Neural progenitor cell (in vitro differentiated cells): ENCODE measurements around the gene SDK2. TPM values are rescaled to one million over a fixed set of nuclear protein-coding genes. Genes with fewer than 3 reads are reported as not detected.

Experiments used
- DNase-seq: peaks from one replicate; pipeline ENCODE4 v3.0.0-alpha.2; 2016; ENCODE audit warnings: low spot score
- H2AFZ ChIP-seq: fragments of 200-600 bp; sonication (generic); replicated peaks from 2 replicates; pipeline ENCODE4 v1.6.1; 2016; ENCODE audit warnings: antibody characterized with exemption
- H3F3A ChIP-seq: fragments of 200-600 bp; sonication (generic); 2 replicates; pipeline ENCODE4 v1.6.1; 2016; ENCODE audit warnings: antibody characterized with exemption, low read depth
- H3K27ac ChIP-seq: fragments of 200-600 bp; sonication (generic); 2 replicates; pipeline ENCODE4 v1.5.1; 2016; ENCODE audit warnings: mild to moderate bottlenecking
- H3K27me3 ChIP-seq: fragments of 200-600 bp; sonication (generic); 2 replicates; pipeline ENCODE4 v1.6.1; 2016; ENCODE audit warnings: mild to moderate bottlenecking, moderate library complexity
- H3K36me3 ChIP-seq: fragments of 200-600 bp; sonication (generic); 2 replicates; pipeline ENCODE4 v1.5.1; 2016
- H3K4me1 ChIP-seq: fragments of 200-600 bp; sonication (generic); 2 replicates; pipeline ENCODE4 v1.6.1; 2016; ENCODE audit warnings: mixed run types
- H3K4me2 ChIP-seq: fragments of 200-600 bp; sonication (generic); 2 replicates; pipeline ENCODE4 v1.6.1; 2016
- H3K4me3 ChIP-seq: fragments of 200-600 bp; sonication (generic); 2 replicates; pipeline ENCODE4 v1.5.1; 2016
- H3K79me2 ChIP-seq: fragments of 200-600 bp; sonication (generic); 2 replicates; pipeline ENCODE4 v1.6.1; 2016; ENCODE audit warnings: low read depth
- H3K9ac ChIP-seq: fragments of 200-600 bp; sonication (generic); 2 replicates; pipeline ENCODE4 v1.6.1; 2016
- H3K9me3 ChIP-seq: fragments of 200-600 bp; sonication (generic); 2 replicates; pipeline ENCODE4 v1.5.1; 2016; ENCODE audit warnings: low read depth
- H4K20me1 ChIP-seq: fragments of 200-600 bp; sonication (generic); 2 replicates; pipeline ENCODE4 v1.6.1; 2016; ENCODE audit warnings: low read depth
- H3K27ac Mint-ChIP-seq: 3 replicates; pipeline ENCODE4 v1.8.0; 2021; ENCODE audit warnings: mixed read lengths
- H3K27me3 Mint-ChIP-seq: 2 replicates; pipeline ENCODE4 v1.8.0; 2022; ENCODE audit warnings: low read depth, mild to moderate bottlenecking, inconsistent platforms, moderate library complexity, mixed read lengths; ENCODE audit not compliant: insufficient read depth
- H3K36me3 Mint-ChIP-seq: 3 replicates; pipeline ENCODE4 v1.8.0; 2021; ENCODE audit warnings: mixed read lengths
- H3K4me1 Mint-ChIP-seq: 3 replicates; pipeline ENCODE4 v1.8.0; 2021; ENCODE audit warnings: mixed read lengths
- H3K4me3 Mint-ChIP-seq: 3 replicates; pipeline ENCODE4 v1.8.0; 2021; ENCODE audit warnings: mild to moderate bottlenecking, moderate library complexity, mixed read lengths
- H3K9me3 Mint-ChIP-seq: 3 replicates; pipeline ENCODE4 v1.8.0; 2020; ENCODE audit warnings: mixed read lengths
- CTCF ChIP-seq: fragments of 200-600 bp; sonication (generic); IDR thresholded peaks from 2 replicates; pipeline ENCODE4 v1.5.1; 2017; ENCODE audit warnings: antibody characterized with exemption, mild to moderate bottlenecking
- EZH2 ChIP-seq: fragments of 200-600 bp; sonication (generic); IDR thresholded peaks from 2 replicates; pipeline ENCODE4 v1.6.1; 2017; ENCODE audit warnings: antibody characterized with exemption, mild to moderate bottlenecking, moderate library complexity
- EZH2phosphoT487 ChIP-seq: fragments of 200-600 bp; sonication (generic); IDR thresholded peaks from 2 replicates; pipeline ENCODE4 v1.6.1; 2017; ENCODE audit warnings: antibody characterized with exemption
- total RNA-seq: library from RNA; depleted of rRNA; stranded (reverse); fragments of >200 nt; gene quantifications from 2 replicates; pipeline ENCODE4 v1.2.3, GENCODE V29; 2015; ENCODE audit warnings: low replicate concordance

The SDK2 gene
- total RNA-seq, 1 donor from 2014 or later: 15.3 TPM

DNA sequence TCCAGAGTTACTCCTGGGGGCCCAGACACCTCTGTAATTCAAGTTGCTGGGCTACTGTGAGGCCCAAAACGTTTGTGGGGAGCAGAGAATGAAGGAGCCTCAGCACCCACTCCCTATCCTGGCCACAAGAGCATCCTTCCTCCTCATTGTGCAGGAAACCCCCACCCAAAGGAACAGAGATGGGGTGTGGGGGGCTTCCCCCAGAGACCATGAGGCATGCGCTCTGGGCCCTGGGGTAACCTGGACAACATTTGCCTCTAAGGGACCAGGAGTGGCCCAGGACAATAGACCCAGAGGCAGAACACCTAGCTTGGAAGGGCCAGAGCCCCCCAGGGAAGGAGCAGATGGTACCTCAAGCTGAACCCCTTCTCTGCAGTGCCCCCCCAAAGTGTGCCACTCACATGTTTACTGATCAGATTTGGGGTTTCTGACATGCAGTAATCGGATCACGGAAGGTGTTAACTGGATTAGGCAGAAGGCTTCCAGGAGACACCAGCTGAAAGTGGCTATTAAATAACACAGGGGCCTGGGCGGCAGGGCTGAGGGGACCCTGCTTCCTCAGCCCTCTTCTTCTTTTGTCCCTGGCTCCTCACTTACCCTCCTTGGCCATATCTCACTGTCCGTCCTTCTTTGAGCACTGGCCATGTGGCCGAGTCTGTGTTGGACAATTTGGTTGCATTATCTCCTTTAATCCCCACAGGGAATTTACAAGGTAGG is 50.8 kb downstream of the SDK2 start:
- peaks cover 5% of the 10 kb centered on the region for H3K27me3 Mint-ChIP-seq
- no peak for DNase-seq

GRCh38 chr17:73592501-73592961 is 51.7 kb downstream of the SDK2 start:
- Histone ChIP-seq H3K79me2 (peaks cover 29% of the 10 kb centered on the region), H3K9ac (no peak overlapping the region), H3K4me3 (no peak overlapping the region), H3K36me3 (no peaks in the 10 kb centered on the region), H3F3A (peaks cover 22% of the 10 kb centered on the region), H3K27ac (no peak overlapping the region), H3K4me1 (peaks cover 26% of the 10 kb centered on the region), H3K9me3 (no peaks in the 10 kb centered on the region), H2AFZ (no peak overlapping the region), H3K4me2 (no peak overlapping the region), H4K20me1 (peaks cover 94% of the 10 kb centered on the region), H3K27me3 (no peaks in the 10 kb centered on the region)
- no peak overlapping the region for H3K27ac Mint-ChIP-seq
- H3K9me3 Mint-ChIP-seq: no peaks in the 10 kb centered on the region
- TF ChIP-seq EZH2 (no peak), CTCF (no peak), EZH2phosphoT487 (no peak)
- peaks cover 7% of the 10 kb centered on the region for H3K36me3 Mint-ChIP-seq
- peaks cover 87% of the 10 kb centered on the region for H3K4me1 Mint-ChIP-seq
- no peak for DNase-seq
- H3K4me3 Mint-ChIP-seq: no peak overlapping the region
- H3K27me3 Mint-ChIP-seq: peaks cover 5% of the 10 kb centered on the region

More for the DNA sequence above, 50.8 kb downstream of the SDK2 start:
- Mint-ChIP-seq H3K27ac (no peak overlapping the region), H3K9me3 (no peaks in the 10 kb centered on the region), H3K36me3 (peaks cover 7% of the 10 kb centered on the region), H3K4me1 (peaks cover 84% of the 10 kb centered on the region), H3K4me3 (no peak overlapping the region)
- Histone ChIP-seq H3F3A (peaks cover 18% of the 10 kb centered on the region), H3K4me3 (no peak overlapping the region), H3K79me2 (peaks cover 38% of the 10 kb centered on the region), H2AFZ (no peak overlapping the region), H3K4me2 (no peak overlapping the region), H3K36me3 (no peaks in the 10 kb centered on the region), H3K9ac (no peak overlapping the region), H3K4me1 (peaks cover 26% of the 10 kb centered on the region), H3K27me3 (no peaks in the 10 kb centered on the region), H4K20me1 (peaks cover 86% of the 10 kb centered on the region), H3K27ac (no peak overlapping the region), H3K9me3 (no peaks in the 10 kb centered on the region)
- TF ChIP-seq EZH2phosphoT487: no peak
- TF ChIP-seq CTCF: no peak
- no peak for TF ChIP-seq EZH2

DNA sequence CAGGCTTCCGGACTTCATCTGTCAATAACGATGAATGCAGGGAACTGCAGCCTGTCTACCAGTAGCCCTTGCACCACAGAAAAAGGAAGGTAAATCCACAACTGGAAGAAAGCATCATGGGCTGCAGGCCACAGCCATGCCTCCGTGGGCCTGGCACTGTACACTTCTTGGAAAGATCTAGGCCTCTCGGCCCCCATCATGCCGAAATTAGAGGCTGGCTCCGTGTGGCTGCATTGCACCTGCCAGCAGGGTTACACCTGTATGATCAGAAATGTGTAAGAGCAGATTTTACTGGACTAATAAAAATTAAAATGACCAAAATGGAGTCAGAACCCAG is 52.2 kb downstream of the SDK2 start:
- H3K4me2 ChIP-seq: no peak overlapping the region
- TF ChIP-seq EZH2phosphoT487 (no peak), CTCF (no peak)
- Mint-ChIP-seq H3K27ac (no peak overlapping the region), H3K36me3 (peaks cover 6% of the 10 kb centered on the region), H3K4me1 (peaks cover 89% of the 10 kb centered on the region), H3K9me3 (no peaks in the 10 kb centered on the region), H3K27me3 (peaks cover 5% of the 10 kb centered on the region), H3K4me3 (no peak overlapping the region)
- H3K36me3 ChIP-seq: no peaks in the 10 kb centered on the region
- no peak overlapping the region for H3K9ac ChIP-seq
- no peak overlapping the region for H2AFZ ChIP-seq
- peaks cover 28% of the 10 kb centered on the region for H3K79me2 ChIP-seq
- no peak for DNase-seq
- H4K20me1 ChIP-seq: peaks cover 98% of the 10 kb centered on the region
- no peak overlapping the region for H3K27ac ChIP-seq
- H3K4me1 ChIP-seq: peaks cover 26% of the 10 kb centered on the region
- H3K9me3 ChIP-seq: no peaks in the 10 kb centered on the region
- H3K4me3 ChIP-seq: no peak overlapping the region
- H3K27me3 ChIP-seq: no peaks in the 10 kb centered on the region
- H3F3A ChIP-seq: peaks cover 23% of the 10 kb centered on the region
